ENCODE measurements around the gene KAZN.

DNA sequence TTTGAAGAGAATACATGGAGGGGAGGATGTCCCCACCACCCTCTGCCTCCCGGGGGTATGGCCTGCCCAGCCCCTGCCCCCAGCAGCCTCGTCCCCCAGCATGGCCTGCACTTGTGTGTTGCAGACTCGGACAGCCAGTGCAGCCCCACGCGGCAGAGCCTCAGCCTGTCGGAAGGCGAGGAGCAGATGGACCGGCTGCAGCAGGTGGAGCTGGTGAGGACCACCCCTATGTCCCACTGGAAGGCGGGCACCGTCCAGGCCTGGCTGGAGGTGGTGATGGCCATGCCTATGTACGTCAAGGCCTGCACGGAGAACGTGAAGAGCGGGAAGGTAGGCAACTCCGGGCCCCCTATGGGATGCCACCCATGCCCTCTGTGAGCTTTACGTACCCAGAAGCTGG, 495.6 kb downstream of the KAZN start:
- TF ChIP-seq, protein P1, sequence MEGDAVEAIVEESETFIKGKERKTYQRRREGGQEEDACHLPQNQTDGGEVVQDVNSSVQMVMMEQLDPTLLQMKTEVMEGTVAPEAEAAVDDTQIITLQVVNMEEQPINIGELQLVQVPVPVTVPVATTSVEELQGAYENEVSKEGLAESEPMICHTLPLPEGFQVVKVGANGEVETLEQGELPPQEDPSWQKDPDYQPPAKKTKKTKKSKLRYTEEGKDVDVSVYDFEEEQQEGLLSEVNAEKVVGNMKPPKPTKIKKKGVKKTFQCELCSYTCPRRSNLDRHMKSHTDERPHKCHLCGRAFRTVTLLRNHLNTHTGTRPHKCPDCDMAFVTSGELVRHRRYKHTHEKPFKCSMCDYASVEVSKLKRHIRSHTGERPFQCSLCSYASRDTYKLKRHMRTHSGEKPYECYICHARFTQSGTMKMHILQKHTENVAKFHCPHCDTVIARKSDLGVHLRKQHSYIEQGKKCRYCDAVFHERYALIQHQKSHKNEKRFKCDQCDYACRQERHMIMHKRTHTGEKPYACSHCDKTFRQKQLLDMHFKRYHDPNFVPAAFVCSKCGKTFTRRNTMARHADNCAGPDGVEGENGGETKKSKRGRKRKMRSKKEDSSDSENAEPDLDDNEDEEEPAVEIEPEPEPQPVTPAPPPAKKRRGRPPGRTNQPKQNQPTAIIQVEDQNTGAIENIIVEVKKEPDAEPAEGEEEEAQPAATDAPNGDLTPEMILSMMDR (IDR thresholded peaks at IDR 0.05; ENCODE audit: control extremely low read depth in 1 of 3, insufficient read depth in 1 of 3, low read depth in 1 of 3, low read length in 3 of 3), result no peak
- TF ChIP-seq RFX5 (IDR thresholded peaks at IDR 0.05; ENCODE audit: borderline replicate concordance, low read depth, low read length) (no peak), POLR2AphosphoS5 (IDR thresholded peaks at IDR 0.05; ENCODE audit: low read depth, low read length) (no peak), ASH2L (IDR thresholded peaks at IDR 0.05; ENCODE audit: low read length) (no peak), YY1 (IDR thresholded peaks at IDR 0.05; ENCODE audit: low read depth, low read length) (no peak), NANOG (IDR thresholded peaks at IDR 0.05; ENCODE audit: insufficient read depth, low read depth, low read length, poor library complexity, severe bottlenecking) (no peak), ATF2 (IDR thresholded peaks at IDR 0.05; ENCODE audit: low read length) (no peak), JUN (IDR thresholded peaks at IDR 0.05; ENCODE audit: low read depth, low read length) (no peak), MAX (IDR thresholded peaks at IDR 0.05) (no peak), CEBPB (IDR thresholded peaks at IDR 0.05; ENCODE audit: low read depth, low read length) (no peak), FOSL1 (IDR thresholded peaks at IDR 0.05; ENCODE audit: insufficient read depth, low read depth, low read length) (no peak), GABPA (IDR thresholded peaks at IDR 0.05; ENCODE audit: borderline replicate concordance, insufficient read depth, low read length) (no peak), POLR2A (IDR thresholded peaks at IDR 0.05; ENCODE audit: control extremely low read depth in 1 of 2, low read depth in 2 of 2, low read length in 2 of 2) (no peak), KDM5A (IDR thresholded peaks at IDR 0.05; ENCODE audit: low read length) (no peak)
